ENCODE measurements around the gene ZSWIM4. TPM values are rescaled to one million over a fixed set of nuclear protein-coding genes. Genes with fewer than 3 reads are reported as not detected.

ZSWIM4 gene
- total RNA-seq, 4 donors from 2014 or later: 1.6 to 9.1 (median 5.8) TPM

- H3K4me1 ChIP-seq: no peaks in the 10 kb centered on the region
- H3K4me3 ChIP-seq: no peak overlapping the region
- H3K36me3 ChIP-seq: peaks cover 3 to 98% (median 3%) of the 10 kb centered on the region in 3 donors
- no peaks in the 10 kb centered on the region for H3K27me3 ChIP-seq
- no peaks in the 10 kb centered on the region for H3K9me3 ChIP-seq
- no peak overlapping the region for H3K27ac ChIP-seq
- no peak for TF ChIP-seq CTCF (IDR thresholded peaks at IDR 0.05)
- no peak for TF ChIP-seq POLR2A (IDR thresholded peaks at IDR 0.05)
- no peak for DNase-seq
Observed at GRCh38 chr19:13757805-13758772, 37.2 kb upstream of the ZSWIM4 start.

DNA sequence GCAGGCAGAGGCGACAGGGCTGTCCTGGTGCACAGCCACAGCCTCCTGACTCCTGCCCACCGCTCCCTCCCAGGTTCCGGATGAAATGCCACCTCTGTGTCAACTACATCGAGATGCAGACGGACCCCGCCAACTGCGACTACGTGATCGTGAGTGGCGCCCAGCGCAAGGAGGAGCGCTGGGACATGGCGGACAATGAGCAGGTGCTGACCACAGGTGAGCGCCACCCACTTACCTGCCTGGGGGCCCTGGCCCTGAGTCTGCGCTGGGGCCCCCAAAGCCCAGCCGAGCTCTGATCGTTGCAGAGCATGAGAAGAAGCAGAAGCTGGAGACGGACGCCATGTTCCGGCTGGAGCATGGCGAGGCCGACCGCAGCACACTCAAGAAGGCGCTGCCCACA is 36.4 kb upstream of the ZSWIM4 start:
- TF ChIP-seq CTCF (IDR thresholded peaks at IDR 0.05) (no peak), POLR2A (IDR thresholded peaks at IDR 0.05) (no peak)
- Histone ChIP-seq H3K36me3 (peaks cover 3 to 96% (median 3%) of the 10 kb centered on the region in 3 donors), H3K4me3 (no peak overlapping the region), H3K27me3 (no peaks in the 10 kb centered on the region), H3K27ac (no peak overlapping the region), H3K9me3 (no peaks in the 10 kb centered on the region), H3K4me1 (peaks cover 0 to 5% (median 0%) of the 10 kb centered on the region in 4 donors)
- DNase-seq: no peak

DNA sequence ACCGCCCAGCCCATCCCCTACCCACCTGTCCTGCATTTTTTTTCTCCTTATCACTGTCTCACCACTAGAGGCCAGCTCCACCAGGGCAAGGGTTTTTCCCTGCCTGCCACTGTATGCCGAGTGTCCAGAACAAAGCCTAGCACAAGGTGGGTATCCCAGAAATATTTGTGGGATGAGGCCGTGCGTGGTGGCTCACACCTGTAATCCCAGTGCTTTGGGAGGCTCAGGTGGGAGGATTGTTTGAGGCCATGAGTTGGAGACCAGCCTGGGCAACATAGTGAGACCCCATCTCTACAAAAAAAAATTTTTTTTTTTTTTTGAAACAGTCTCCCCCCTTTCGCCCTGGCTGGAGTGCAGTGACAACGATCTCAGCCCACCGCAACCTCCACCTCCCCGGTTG is 33.8 kb upstream of the ZSWIM4 start:
- no peak for TF ChIP-seq POLR2A (IDR thresholded peaks at IDR 0.05)
- TF ChIP-seq CTCF (IDR thresholded peaks at IDR 0.05): peak in 1 of 6 experiments; percentile 5
- H3K9me3 ChIP-seq: no peaks in the 10 kb centered on the region
- no peak overlapping the region for H3K4me3 ChIP-seq
- DNase-seq: no peak
- peaks cover 0 to 14% (median 2%) of the 10 kb centered on the region in 4 donors for H3K4me1 ChIP-seq
- H3K36me3 ChIP-seq: peaks cover 0 to 70% (median 0%) of the 10 kb centered on the region in 3 donors
- no peaks in the 10 kb centered on the region for H3K27me3 ChIP-seq
- no peak overlapping the region for H3K27ac ChIP-seq

DNA sequence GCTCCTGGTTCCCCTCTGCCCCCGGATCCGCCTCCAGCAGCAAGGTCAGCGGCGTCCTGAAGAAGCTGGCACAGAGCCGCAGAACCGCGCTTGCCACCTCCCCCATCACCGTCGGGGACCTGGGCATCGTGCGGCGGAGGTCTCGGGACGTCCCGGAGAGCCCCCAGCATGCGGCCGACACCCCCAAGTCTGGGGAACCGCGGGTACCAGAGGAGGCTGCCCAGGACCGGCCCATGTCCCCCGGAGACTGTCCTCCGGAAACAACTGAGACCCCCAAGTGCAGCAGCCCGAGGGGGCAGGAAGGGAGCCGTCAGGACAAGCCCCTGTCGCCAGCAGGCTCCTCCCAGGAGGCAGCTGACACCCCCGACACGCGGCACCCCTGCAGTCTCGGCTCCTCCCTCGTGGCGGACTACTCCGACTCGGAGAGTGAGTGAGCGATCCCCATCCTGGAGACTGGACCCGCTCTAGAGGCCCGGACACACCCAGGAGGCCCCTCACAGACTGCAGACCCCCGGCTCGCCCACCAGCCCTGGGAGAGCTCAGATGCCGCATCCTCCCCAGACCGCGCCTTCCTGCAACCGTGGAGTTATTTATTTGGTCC is 32.5 kb upstream of the ZSWIM4 start:
- Histone ChIP-seq H3K4me1 (peaks cover 0 to 14% (median 2%) of the 10 kb centered on the region in 4 donors), H3K9me3 (no peaks in the 10 kb centered on the region), H3K27ac (no peak overlapping the region), H3K27me3 (no peaks in the 10 kb centered on the region), H3K36me3 (peaks cover 0 to 57% (median 0%) of the 10 kb centered on the region in 3 donors), H3K4me3 (no peak overlapping the region)
- no peak for DNase-seq
- TF ChIP-seq POLR2A (IDR thresholded peaks at IDR 0.05): no peak
- TF ChIP-seq CTCF (IDR thresholded peaks at IDR 0.05): no peak

DNA sequence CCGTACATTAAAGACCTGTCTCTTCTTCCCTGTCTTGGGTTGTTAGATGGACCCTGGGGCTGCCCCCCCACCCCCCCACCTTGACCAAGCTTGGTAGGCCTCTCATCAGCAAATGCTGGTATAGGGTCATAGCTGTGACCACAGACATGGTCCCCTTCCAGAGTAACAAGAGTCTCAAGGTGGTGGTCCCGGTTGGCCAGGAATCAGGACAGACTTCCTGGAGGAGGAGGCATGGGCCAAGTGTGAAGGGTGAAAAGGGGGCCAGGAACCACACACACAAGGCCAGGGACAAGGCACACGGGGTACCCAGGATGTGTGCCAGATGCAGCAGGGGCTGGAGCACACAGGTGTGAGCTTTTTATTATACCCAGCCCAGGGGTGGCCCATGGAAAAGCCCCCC is 32.0 kb upstream of the ZSWIM4 start:
- Histone ChIP-seq H3K4me1 (peaks cover 0 to 14% (median 2%) of the 10 kb centered on the region in 4 donors), H3K9me3 (no peaks in the 10 kb centered on the region), H3K27ac (no peak overlapping the region), H3K4me3 (no peak overlapping the region), H3K27me3 (no peaks in the 10 kb centered on the region), H3K36me3 (peaks cover 0 to 55% (median 0%) of the 10 kb centered on the region in 3 donors)
- TF ChIP-seq CTCF (IDR thresholded peaks at IDR 0.05) (no peak), POLR2A (IDR thresholded peaks at IDR 0.05) (no peak)
- DNase-seq: no peak
